Measurements from ENCODE around the gene ERRFI1.

DNA sequence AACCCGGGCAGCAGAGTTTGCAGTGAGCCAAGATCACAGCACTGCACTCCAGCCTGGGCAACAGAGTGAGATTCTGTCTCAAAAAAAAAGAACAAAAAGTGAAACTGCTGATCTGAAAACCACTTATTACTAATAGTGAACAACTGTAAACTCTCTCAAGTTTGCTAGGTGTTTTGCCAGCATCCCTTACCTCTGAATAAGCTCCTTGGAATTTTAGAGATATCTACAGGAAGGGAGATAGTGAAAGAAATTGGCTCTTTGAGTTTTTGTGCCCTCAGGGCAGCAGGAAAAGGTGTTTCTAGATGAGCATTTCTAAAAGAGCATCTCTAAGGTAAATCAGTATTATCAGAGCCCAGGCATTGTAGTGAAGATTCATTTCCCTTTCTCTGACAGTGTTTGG lies 37.5 kb downstream of the ERRFI1 start:
- TF ChIP-seq, protein P1, sequence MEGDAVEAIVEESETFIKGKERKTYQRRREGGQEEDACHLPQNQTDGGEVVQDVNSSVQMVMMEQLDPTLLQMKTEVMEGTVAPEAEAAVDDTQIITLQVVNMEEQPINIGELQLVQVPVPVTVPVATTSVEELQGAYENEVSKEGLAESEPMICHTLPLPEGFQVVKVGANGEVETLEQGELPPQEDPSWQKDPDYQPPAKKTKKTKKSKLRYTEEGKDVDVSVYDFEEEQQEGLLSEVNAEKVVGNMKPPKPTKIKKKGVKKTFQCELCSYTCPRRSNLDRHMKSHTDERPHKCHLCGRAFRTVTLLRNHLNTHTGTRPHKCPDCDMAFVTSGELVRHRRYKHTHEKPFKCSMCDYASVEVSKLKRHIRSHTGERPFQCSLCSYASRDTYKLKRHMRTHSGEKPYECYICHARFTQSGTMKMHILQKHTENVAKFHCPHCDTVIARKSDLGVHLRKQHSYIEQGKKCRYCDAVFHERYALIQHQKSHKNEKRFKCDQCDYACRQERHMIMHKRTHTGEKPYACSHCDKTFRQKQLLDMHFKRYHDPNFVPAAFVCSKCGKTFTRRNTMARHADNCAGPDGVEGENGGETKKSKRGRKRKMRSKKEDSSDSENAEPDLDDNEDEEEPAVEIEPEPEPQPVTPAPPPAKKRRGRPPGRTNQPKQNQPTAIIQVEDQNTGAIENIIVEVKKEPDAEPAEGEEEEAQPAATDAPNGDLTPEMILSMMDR (IDR thresholded peaks at IDR 0.05; ENCODE audit: low read depth, low read length, missing input control): no peak
- no peak for TF ChIP-seq RAD21 (IDR thresholded peaks at IDR 0.05)
- TF ChIP-seq, protein P2, sequence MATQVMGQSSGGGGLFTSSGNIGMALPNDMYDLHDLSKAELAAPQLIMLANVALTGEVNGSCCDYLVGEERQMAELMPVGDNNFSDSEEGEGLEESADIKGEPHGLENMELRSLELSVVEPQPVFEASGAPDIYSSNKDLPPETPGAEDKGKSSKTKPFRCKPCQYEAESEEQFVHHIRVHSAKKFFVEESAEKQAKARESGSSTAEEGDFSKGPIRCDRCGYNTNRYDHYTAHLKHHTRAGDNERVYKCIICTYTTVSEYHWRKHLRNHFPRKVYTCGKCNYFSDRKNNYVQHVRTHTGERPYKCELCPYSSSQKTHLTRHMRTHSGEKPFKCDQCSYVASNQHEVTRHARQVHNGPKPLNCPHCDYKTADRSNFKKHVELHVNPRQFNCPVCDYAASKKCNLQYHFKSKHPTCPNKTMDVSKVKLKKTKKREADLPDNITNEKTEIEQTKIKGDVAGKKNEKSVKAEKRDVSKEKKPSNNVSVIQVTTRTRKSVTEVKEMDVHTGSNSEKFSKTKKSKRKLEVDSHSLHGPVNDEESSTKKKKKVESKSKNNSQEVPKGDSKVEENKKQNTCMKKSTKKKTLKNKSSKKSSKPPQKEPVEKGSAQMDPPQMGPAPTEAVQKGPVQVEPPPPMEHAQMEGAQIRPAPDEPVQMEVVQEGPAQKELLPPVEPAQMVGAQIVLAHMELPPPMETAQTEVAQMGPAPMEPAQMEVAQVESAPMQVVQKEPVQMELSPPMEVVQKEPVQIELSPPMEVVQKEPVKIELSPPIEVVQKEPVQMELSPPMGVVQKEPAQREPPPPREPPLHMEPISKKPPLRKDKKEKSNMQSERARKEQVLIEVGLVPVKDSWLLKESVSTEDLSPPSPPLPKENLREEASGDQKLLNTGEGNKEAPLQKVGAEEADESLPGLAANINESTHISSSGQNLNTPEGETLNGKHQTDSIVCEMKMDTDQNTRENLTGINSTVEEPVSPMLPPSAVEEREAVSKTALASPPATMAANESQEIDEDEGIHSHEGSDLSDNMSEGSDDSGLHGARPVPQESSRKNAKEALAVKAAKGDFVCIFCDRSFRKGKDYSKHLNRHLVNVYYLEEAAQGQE (IDR thresholded peaks at IDR 0.05): no peak
- TF ChIP-seq TAF1 (conservative IDR thresholded peaks at IDR 0.05): no peak
- TF ChIP-seq, protein P3, sequence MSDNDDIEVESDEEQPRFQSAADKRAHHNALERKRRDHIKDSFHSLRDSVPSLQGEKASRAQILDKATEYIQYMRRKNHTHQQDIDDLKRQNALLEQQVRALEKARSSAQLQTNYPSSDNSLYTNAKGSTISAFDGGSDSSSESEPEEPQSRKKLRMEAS (IDR thresholded peaks at IDR 0.05): no peak
- TF ChIP-seq JUND (IDR thresholded peaks at IDR 0.05): no peak
- TF ChIP-seq, protein P4, sequence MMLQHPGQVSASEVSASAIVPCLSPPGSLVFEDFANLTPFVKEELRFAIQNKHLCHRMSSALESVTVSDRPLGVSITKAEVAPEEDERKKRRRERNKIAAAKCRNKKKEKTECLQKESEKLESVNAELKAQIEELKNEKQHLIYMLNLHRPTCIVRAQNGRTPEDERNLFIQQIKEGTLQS (IDR thresholded peaks at IDR 0.05): no peak
- TF ChIP-seq GABPA (IDR thresholded peaks at IDR 0.05 in 1 of 2, conservative IDR thresholded peaks at IDR 0.05 in 1 of 2): no peak
- TF ChIP-seq HNF4G (IDR thresholded peaks at IDR 0.05): no peak

Data from liver (tissue), 3 donors.